IMR-90 (cell line): ENCODE results near the gene MSI2. TPM values are rescaled to one million over a fixed set of nuclear protein-coding genes. Genes with fewer than 3 reads are reported as not detected.
A peak's percentile ranks its signal among the peaks of the same experiment; 100 is the strongest.

ENCODE experiments used
- ATAC-seq: fragments of 200-7000 bp; cut with Tn5 transposase; 2 replicates; pipeline ENCODE4 v1.9.1; 2020; ENCODE audit warnings: low read depth, mild to moderate bottlenecking, moderate library complexity
- BruUV-seq: library from RNA; stranded (reverse); fragments of 400-500 nt; replicated peaks from 2 replicates; lab custom pipeline; 2021; lab: Mats Ljungman, UMichigan
- CTCF ChIA-PET: fragments of 300-600 bp; formaldehyde crosslinking; extraction: SDS; loops from one replicate; lab custom pipeline; 2021; ENCODE audit warnings: antibody characterized with exemption; lab: Yijun Ruan, JAX
- POLR2A ChIA-PET: fragments of 300-600 bp; sonication (Branson Sonifier 250); formaldehyde crosslinking; loops from one replicate; lab custom pipeline; 2022; ENCODE audit warnings: antibody characterized with exemption; ENCODE audit not compliant: unreplicated experiment; lab: Charles Lee
- DNase-seq: peaks from one replicate; pipeline ENCODE4 v3.0.0; 2013
- H2AFZ ChIP-seq: replicated peaks from 2 replicates; pipeline ENCODE3; 2013; ENCODE audit warnings: low read length, mild to moderate bottlenecking; ENCODE audit not compliant: poor library complexity
- H2AK5ac ChIP-seq: 2 replicates; pipeline ENCODE4 v1.6.1; 2013; ENCODE audit warnings: low read depth, low read length, inconsistent platforms
- H2AK9ac ChIP-seq: replicated peaks from 2 replicates; pipeline ENCODE3; 2013; ENCODE audit warnings: mild to moderate bottlenecking, low read depth, low read length, moderate library complexity; ENCODE audit not compliant: poor library complexity
- H2BK120ac ChIP-seq: 2 replicates; pipeline ENCODE4 v1.6.1; 2013; ENCODE audit warnings: low read depth, low read length, inconsistent platforms
- H2BK15ac ChIP-seq: 3 replicates; pipeline ENCODE4 v1.6.1; 2013; ENCODE audit warnings: low read depth, low read length, inconsistent platforms
- H2BK20ac ChIP-seq: 2 replicates; pipeline ENCODE4 v1.6.1; 2013; ENCODE audit warnings: low read depth, mild to moderate bottlenecking, inconsistent platforms, low read length, moderate library complexity
- H2BK5ac ChIP-seq: 2 replicates; pipeline ENCODE4 v1.6.1; 2013; ENCODE audit warnings: mild to moderate bottlenecking, low read depth, low read length, inconsistent platforms; ENCODE audit not compliant: poor library complexity, severe bottlenecking
- H3K14ac ChIP-seq: replicated peaks from 2 replicates; pipeline ENCODE4 v1.6.1; 2013; ENCODE audit warnings: low read depth, low read length, inconsistent platforms
- H3K18ac ChIP-seq: 2 replicates; pipeline ENCODE4 v1.6.1; 2013; ENCODE audit warnings: low read depth, low read length, control low read depth
- H3K23ac ChIP-seq: 2 replicates; pipeline ENCODE4 v1.6.1; 2013; ENCODE audit warnings: low read depth, low read length, inconsistent platforms
- H3K27ac ChIP-seq: 2 replicates; pipeline ENCODE4 v1.5.1; 2013; ENCODE audit warnings: mild to moderate bottlenecking, control low read depth, low read length; ENCODE audit not compliant: insufficient read depth
- H3K27me3 ChIP-seq: 2 replicates; pipeline ENCODE4 v1.6.1; 2013; ENCODE audit warnings: low read length; ENCODE audit not compliant: control insufficient read depth, insufficient read depth
- H3K36me3 ChIP-seq: 2 replicates; pipeline ENCODE4 v1.6.1; 2013; ENCODE audit warnings: low read length, mixed read lengths; ENCODE audit not compliant: control insufficient read depth, insufficient read depth
- H3K4ac ChIP-seq: 2 replicates; pipeline ENCODE4 v1.6.1; 2013; ENCODE audit warnings: low read depth, low read length, inconsistent platforms
- H3K4me1 ChIP-seq: 2 replicates; pipeline ENCODE4 v1.6.1; 2013; ENCODE audit warnings: low read length, mixed read lengths; ENCODE audit not compliant: control insufficient read depth, insufficient read depth
- H3K4me2 ChIP-seq: 2 replicates; pipeline ENCODE4 v1.6.1; 2013; ENCODE audit warnings: low read depth, mild to moderate bottlenecking, control low read depth, low read length, moderate library complexity
- H3K4me3 ChIP-seq: 2 replicates; pipeline ENCODE4 v1.5.1; 2013; ENCODE audit warnings: low read depth, mild to moderate bottlenecking, control low read depth, low read length, moderate library complexity; ENCODE audit not compliant: insufficient read depth
- H3K56ac ChIP-seq: 2 replicates; pipeline ENCODE4 v1.6.1; 2013; ENCODE audit warnings: low read length, inconsistent platforms; ENCODE audit not compliant: insufficient read depth; ENCODE audit errors: extremely low read depth
- H3K79me1 ChIP-seq, 2 experiments: 2 replicates each; pipeline ENCODE4 v1.6.1; 2013; ENCODE audit warnings: low read length in 2 of 2, inconsistent platforms in 1 of 2, low read depth in 1 of 2
- H3K9ac ChIP-seq: 2 replicates; pipeline ENCODE4 v1.6.1; 2013; ENCODE audit warnings: low read depth, low read length, control low read depth
- H3K9me1 ChIP-seq: 2 replicates; pipeline ENCODE4 v1.6.1; 2013; ENCODE audit warnings: low read length, inconsistent platforms; ENCODE audit not compliant: insufficient read depth
- H3K9me3 ChIP-seq: 2 replicates; pipeline ENCODE4 v1.6.1; 2013; ENCODE audit warnings: low read length; ENCODE audit not compliant: control insufficient read depth, insufficient read depth
- H4K20me1 ChIP-seq: 2 replicates; pipeline ENCODE4 v1.6.1; 2013; ENCODE audit warnings: low read length, inconsistent platforms; ENCODE audit not compliant: insufficient read depth
- H4K5ac ChIP-seq: 2 replicates; pipeline ENCODE4 v1.6.1; 2013; ENCODE audit warnings: mild to moderate bottlenecking, low read depth, low read length, control low read depth
- H4K8ac ChIP-seq, 2 experiments: 2 replicates each; pipeline ENCODE4 v1.6.1; 2013; ENCODE audit warnings: low read depth in 2 of 2, low read length in 2 of 2, control low read depth in 1 of 2, inconsistent platforms in 1 of 2
- H4K91ac ChIP-seq: 2 replicates; pipeline ENCODE4 v1.6.1; 2013; ENCODE audit warnings: low read depth, low read length, inconsistent platforms; ENCODE audit not compliant: insufficient read depth
- BHLHE40 ChIP-seq: fragments of 150-350 bp; IDR thresholded peaks from 2 replicates; pipeline ENCODE4 v1.6.1; 2016; ENCODE audit warnings: mild to moderate bottlenecking, low read depth, low read length
- CEBPB ChIP-seq: IDR thresholded peaks from 2 replicates; pipeline ENCODE4 v1.6.1; 2012; ENCODE audit warnings: low read depth, low read length, improper control_type of control experiment
- FOS ChIP-seq: fragments of 150-350 bp; IDR thresholded peaks from 2 replicates; pipeline ENCODE4 v1.6.1; 2016; ENCODE audit warnings: low read depth, low read length
- MAFK ChIP-seq: IDR thresholded peaks from 2 replicates; pipeline ENCODE4 v1.6.1; 2012; ENCODE audit warnings: low read depth, low read length, improper control_type of control experiment
- MXI1 ChIP-seq: IDR thresholded peaks from 2 replicates; pipeline ENCODE4 v1.6.1; 2012; ENCODE audit warnings: low read depth, mild to moderate bottlenecking, low read length, moderate library complexity, borderline replicate concordance
- POLR2A ChIP-seq: IDR thresholded peaks from 2 replicates; pipeline ENCODE4 v1.6.1; 2012; ENCODE audit warnings: mild to moderate bottlenecking, low read depth, low read length
- RAD21 ChIP-seq: IDR thresholded peaks from 2 replicates; pipeline ENCODE4 v1.6.1; 2012; ENCODE audit warnings: low read length, improper control_type of control experiment
- SMC3 ChIP-seq: fragments of 150-350 bp; IDR thresholded peaks from 2 replicates; pipeline ENCODE4 v1.6.1; 2016; ENCODE audit warnings: low read depth, mild to moderate bottlenecking, antibody characterized with exemption, low read length, moderate library complexity
- WGBS, 2 experiments: methylation state at CpG; one replicate each; pipeline versions ENCODE4 v1.1.5 to v1.1.7; 2013; ENCODE audit warnings: missing lambda C conversion rate in 2 of 2; ENCODE audit not compliant: insufficient read length in 1 of 2; ENCODE audit errors: extremely low coverage in 2 of 2; 5-methylcytosine and 5-hydroxymethylcytosine counted together
- dilution Hi-C: fragments of 300-500 bp; cut with HindIII; formaldehyde crosslinking; loops from one replicate; pipeline ENCODE4 v1.14.3; 2018; ENCODE audit warnings: low sequenced_read_pairs; ENCODE audit not compliant: unreplicated experiment
- in situ Hi-C: fragments of 300-500 bp; cut with MboI; formaldehyde crosslinking; loops from 3 replicates; pipeline ENCODE4 v1.14.3; 2019; ENCODE audit warnings: low sequenced_read_pairs, inconsistent platforms, mixed read lengths
- intact Hi-C: fragments of 100-400 bp; cut with micrococcal nuclease; formaldehyde crosslinking; loops from 2 replicates; pipeline ENCODE4 v1.10.0; 2022
- polyA plus RNA-seq, 3 experiments: library from polyadenylated mRNA; depleted of rRNA; stranded (reverse); fragments of >200 nt; gene quantifications; 2 replicates each; pipeline ENCODE4 v1.2.3, GENCODE V29; 2012; ENCODE audit warnings: low replicate concordance in 1 of 3
- total RNA-seq: library from RNA; depleted of rRNA; stranded (reverse); fragments of >200 nt; gene quantifications from 2 replicates; pipeline ENCODE4 v1.2.3, GENCODE V29; 2012
- TF ChIP-seq, protein P1 (sequence below): conservative IDR thresholded peaks from 2 replicates; pipeline ENCODE4 v1.5.1; 2012; ENCODE audit warnings: mild to moderate bottlenecking, low read depth, low read length, improper control_type of control experiment

MSI2 gene
- total and polyA plus RNA-seq, 2 of the 4 experiments (the other 2 are of a cell fraction): 13.0 to 16.0 TPM

DNA sequence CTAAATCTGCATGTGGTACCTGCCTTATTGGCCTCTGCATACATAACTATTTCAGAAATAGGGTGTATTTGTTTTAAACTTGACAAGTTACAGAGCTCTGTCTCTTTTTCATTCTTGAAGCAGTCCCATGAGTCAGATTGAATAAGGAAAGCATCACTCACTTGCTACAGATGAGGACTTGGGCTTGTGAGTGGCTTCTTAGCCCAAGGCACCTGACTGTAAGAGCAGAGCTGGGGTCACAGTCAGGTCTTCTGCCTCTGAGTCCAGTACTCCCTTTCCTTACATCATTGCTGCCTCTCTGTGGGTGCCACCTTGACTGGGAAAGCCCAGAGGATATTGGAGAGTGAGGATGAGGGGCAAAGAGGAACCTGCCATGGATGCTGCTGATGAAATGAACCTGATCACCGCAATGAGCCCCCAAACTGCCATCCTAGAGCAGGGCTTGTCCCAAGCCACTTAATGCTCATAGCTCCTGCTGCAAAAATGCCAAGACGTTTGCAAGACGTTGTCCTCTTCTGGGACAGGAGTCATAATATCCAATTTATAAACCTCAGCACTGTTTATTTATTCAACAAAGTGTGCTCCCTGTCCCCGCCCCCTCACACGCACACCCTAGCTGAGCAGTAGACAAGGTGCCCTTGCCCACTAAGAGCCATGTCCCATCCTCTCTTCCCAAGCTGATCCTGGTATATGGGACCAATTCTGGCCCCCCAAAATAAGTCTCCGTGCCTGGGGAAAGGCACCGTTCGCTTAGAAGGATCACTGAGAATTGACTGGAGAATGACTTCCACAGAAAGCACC, 414.6 kb downstream of the MSI2 start (continued):
- TF ChIP-seq BHLHE40: no peak

DNA sequence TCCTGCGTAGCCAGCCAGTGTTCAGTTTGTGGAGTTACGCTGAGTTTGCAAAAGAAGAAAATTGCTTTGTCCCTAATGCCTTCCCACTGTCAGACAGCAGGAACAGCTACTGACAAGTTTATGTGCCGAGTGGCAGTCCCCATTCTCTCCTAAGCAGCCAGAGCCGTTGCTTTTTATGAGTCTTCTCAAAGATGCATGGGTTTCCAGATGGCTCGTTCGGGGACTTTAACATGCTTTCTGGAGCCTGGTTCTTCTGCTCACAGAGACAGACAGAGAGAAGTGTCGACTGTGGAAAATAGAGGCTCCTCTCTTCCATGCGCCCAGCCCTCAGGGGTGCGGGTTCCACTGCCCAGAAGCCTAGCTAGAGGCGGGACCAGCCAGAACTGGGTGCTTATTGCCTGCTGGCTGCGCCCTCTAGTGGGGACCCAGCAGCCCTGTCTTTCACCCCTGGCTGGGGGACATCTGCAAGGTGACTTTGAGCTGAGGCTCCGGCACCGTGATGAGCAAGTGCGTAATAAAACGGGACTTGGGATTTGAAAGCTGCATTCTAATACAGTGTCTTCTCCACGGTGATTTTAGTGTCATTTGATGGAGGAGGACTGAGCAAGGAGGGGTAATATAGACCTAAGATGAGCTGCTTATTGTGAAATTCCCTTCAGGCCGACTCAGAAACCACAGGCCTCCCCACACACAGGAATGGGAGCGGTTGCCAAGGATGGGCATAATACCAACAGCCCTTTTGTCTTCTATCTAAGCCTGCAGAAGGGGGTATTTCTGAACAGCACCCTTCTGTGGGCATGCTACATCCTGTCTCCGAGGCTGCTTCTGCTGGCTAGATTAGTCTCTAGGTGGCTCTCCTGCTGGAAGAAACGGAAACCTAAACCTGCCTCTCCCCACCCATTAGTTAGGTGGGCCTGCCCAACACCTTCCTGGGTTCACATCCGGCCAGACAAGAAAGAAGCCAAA, 415.6 kb downstream of the MSI2 start:
- Histone ChIP-seq H3K23ac (no peak overlapping the region), H2AK5ac (peak overlapping the region; percentile 40; the same call in 1 of the 2 replicates), H3K4me2 (peak overlapping the region; percentile 21; the same call in 1 of the 2 replicates), H3K14ac (0 out of 2 replicates have a peak overlapping the region, but pooled peaks have one; percentile 6), H3K18ac (no peak overlapping the region), H2BK120ac (no peak overlapping the region), H3K4me3 (no peak overlapping the region), H4K8ac (no peak overlapping the region), H4K5ac (no peak overlapping the region), H3K4ac (peak overlapping the region; percentile 26), H2AK9ac (peak overlapping the region; percentile 42), H2AFZ (peak overlapping the region; percentile 79), H3K56ac (no peak overlapping the region), H3K4me1 (peaks cover 12% of the 10 kb centered on the region), H3K9me3 (no peaks in the 10 kb centered on the region), H3K27ac (no peak overlapping the region), H4K91ac (no peak overlapping the region), H2BK20ac (no peak overlapping the region), H4K20me1 (peaks cover 5% of the 10 kb centered on the region; the same call in 1 of the 2 replicates), H3K27me3 (no peaks in the 10 kb centered on the region), H2BK5ac (no peak overlapping the region), H2BK15ac (no peak overlapping the region), H3K79me1 (no peaks in the 10 kb centered on the region), H3K36me3 (peaks cover 6% of the 10 kb centered on the region), H3K9ac (0 out of 2 replicates have a peak overlapping the region, but pooled peaks have one; percentile 12), H3K9me1 (peaks cover 9% of the 10 kb centered on the region; the same call in 1 of the 2 replicates)
- TF ChIP-seq CEBPB: peak; percentile 83
- TF ChIP-seq MXI1: no peak
- no peak for TF ChIP-seq BHLHE40
- peak; percentile 93 for TF ChIP-seq RAD21
- 0 out of 2 replicates have a peak, but pooled peaks have one; percentile 25 for TF ChIP-seq POLR2A
- TF ChIP-seq FOS: no peak
- TF ChIP-seq MAFK: peak; percentile 34
- TF ChIP-seq SMC3: peak; percentile 91
- TF ChIP-seq, protein P1, sequence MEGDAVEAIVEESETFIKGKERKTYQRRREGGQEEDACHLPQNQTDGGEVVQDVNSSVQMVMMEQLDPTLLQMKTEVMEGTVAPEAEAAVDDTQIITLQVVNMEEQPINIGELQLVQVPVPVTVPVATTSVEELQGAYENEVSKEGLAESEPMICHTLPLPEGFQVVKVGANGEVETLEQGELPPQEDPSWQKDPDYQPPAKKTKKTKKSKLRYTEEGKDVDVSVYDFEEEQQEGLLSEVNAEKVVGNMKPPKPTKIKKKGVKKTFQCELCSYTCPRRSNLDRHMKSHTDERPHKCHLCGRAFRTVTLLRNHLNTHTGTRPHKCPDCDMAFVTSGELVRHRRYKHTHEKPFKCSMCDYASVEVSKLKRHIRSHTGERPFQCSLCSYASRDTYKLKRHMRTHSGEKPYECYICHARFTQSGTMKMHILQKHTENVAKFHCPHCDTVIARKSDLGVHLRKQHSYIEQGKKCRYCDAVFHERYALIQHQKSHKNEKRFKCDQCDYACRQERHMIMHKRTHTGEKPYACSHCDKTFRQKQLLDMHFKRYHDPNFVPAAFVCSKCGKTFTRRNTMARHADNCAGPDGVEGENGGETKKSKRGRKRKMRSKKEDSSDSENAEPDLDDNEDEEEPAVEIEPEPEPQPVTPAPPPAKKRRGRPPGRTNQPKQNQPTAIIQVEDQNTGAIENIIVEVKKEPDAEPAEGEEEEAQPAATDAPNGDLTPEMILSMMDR: peak; percentile 89
- ChIA-PET POLR2A (no interaction called here), CTCF (interaction anchor here (0.5 to 2.8 kb wide), 29 partner anchors 8 to 767 kb away, joined by 3 to 17 read pairs (median 4); no protein-coding TSS in a partner anchor)
- ATAC-seq (peak; percentile 99), DNase-seq (peak; percentile 69)
- in situ Hi-C loops (no loop called here), intact Hi-C loops (loop anchor here (1.0 to 10.0 kb wide), 6 partner anchors 75 to 541 kb away; partner anchors contain the start of gene MSI2), dilution Hi-C loops (no loop called here)
- WGBS, 2 experiments: 17% methylated on average over 5 of the region's 21 CpGs; no CpG with 5 or more reads in 1 of the 2 experiments
- no TSS peak for BruUV-seq
